ENCODE results near the gene TTC34. TPM values are rescaled to one million over a fixed set of nuclear protein-coding genes. Genes with fewer than 3 reads are reported as not detected.

Gene TTC34
- total RNA-seq, 1 experiment from 2014 or later, result 0.79 TPM

- Histone ChIP-seq H3K4me1 (no peaks in the 10 kb centered on the region), H3K4me3 (ENCODE audit: low read depth, low read length) (no peak overlapping the region), H3K27me3 (replicated peaks; ENCODE audit: control insufficient read depth, insufficient read depth, low read length) (no peaks in the 10 kb centered on the region), H3K36me3 (ENCODE audit: control insufficient read depth, insufficient read depth, low read length) (no peaks in the 10 kb centered on the region), H3K9me3 (no peaks in the 10 kb centered on the region)
- intact Hi-C loops (cut with micrococcal nuclease; ENCODE audit: unreplicated experiment), result no loop called here
- Mint-ChIP-seq H3K4me1 (ENCODE audit: low read depth, unreplicated experiment) (no peaks in the 10 kb centered on the region), H3K27ac (ENCODE audit: unreplicated experiment) (no peak overlapping the region), H3K4me3 (ENCODE audit: unreplicated experiment) (no peak overlapping the region), H3K9me3 (ENCODE audit: unreplicated experiment) (no peaks in the 10 kb centered on the region), H3K36me3 (ENCODE audit: insufficient read depth, unreplicated experiment) (peaks cover 5% of the 10 kb centered on the region), H3K27me3 (ENCODE audit: insufficient read depth, unreplicated experiment) (peaks cover 10% of the 10 kb centered on the region)
- ChIA-PET POLR2A (no interaction called here), CTCF (no interaction called here)
- TF ChIP-seq, protein P1, sequence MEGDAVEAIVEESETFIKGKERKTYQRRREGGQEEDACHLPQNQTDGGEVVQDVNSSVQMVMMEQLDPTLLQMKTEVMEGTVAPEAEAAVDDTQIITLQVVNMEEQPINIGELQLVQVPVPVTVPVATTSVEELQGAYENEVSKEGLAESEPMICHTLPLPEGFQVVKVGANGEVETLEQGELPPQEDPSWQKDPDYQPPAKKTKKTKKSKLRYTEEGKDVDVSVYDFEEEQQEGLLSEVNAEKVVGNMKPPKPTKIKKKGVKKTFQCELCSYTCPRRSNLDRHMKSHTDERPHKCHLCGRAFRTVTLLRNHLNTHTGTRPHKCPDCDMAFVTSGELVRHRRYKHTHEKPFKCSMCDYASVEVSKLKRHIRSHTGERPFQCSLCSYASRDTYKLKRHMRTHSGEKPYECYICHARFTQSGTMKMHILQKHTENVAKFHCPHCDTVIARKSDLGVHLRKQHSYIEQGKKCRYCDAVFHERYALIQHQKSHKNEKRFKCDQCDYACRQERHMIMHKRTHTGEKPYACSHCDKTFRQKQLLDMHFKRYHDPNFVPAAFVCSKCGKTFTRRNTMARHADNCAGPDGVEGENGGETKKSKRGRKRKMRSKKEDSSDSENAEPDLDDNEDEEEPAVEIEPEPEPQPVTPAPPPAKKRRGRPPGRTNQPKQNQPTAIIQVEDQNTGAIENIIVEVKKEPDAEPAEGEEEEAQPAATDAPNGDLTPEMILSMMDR (IDR thresholded peaks at IDR 0.05; ENCODE audit: insufficient read depth in 1 of 2, low read depth in 1 of 2, low read length in 1 of 2, severe bottlenecking in 1 of 2, unreplicated experiment in 1 of 2), result no peak
- no TSS peak for BruUV-seq (replicated peaks)
- DNase-seq, result no peak
These were observed 170.9 kb downstream of the TTC34 start for GRCh38 chr1:2630498-2631135.

GRCh38 chr1:2629627-2630497, 171.6 kb downstream of the TTC34 start:
- ChIA-PET POLR2A (no interaction called here), CTCF (no interaction called here)
- TF ChIP-seq, protein P1 (IDR thresholded peaks at IDR 0.05; ENCODE audit: insufficient read depth in 1 of 2, low read depth in 1 of 2, low read length in 1 of 2, severe bottlenecking in 1 of 2, unreplicated experiment in 1 of 2), result no peak
- intact Hi-C loops (cut with micrococcal nuclease; ENCODE audit: unreplicated experiment), result no loop called here
- Mint-ChIP-seq H3K36me3 (ENCODE audit: insufficient read depth, unreplicated experiment) (peaks cover 5% of the 10 kb centered on the region), H3K4me1 (ENCODE audit: low read depth, unreplicated experiment) (no peaks in the 10 kb centered on the region), H3K27ac (ENCODE audit: unreplicated experiment) (no peak overlapping the region), H3K9me3 (ENCODE audit: unreplicated experiment) (no peaks in the 10 kb centered on the region), H3K27me3 (ENCODE audit: insufficient read depth, unreplicated experiment) (peaks cover 10% of the 10 kb centered on the region), H3K4me3 (ENCODE audit: unreplicated experiment) (no peak overlapping the region)
- H3K9me3 ChIP-seq, result no peaks in the 10 kb centered on the region
- H3K27me3 ChIP-seq (replicated peaks; ENCODE audit: control insufficient read depth, insufficient read depth, low read length), result no peaks in the 10 kb centered on the region
- H3K36me3 ChIP-seq (ENCODE audit: control insufficient read depth, insufficient read depth, low read length), result no peaks in the 10 kb centered on the region
- H3K4me1 ChIP-seq, result no peaks in the 10 kb centered on the region
- no peak overlapping the region for H3K4me3 ChIP-seq (ENCODE audit: low read depth, low read length)
- DNase-seq, result no peak
- no TSS peak for BruUV-seq (replicated peaks)

DNA sequence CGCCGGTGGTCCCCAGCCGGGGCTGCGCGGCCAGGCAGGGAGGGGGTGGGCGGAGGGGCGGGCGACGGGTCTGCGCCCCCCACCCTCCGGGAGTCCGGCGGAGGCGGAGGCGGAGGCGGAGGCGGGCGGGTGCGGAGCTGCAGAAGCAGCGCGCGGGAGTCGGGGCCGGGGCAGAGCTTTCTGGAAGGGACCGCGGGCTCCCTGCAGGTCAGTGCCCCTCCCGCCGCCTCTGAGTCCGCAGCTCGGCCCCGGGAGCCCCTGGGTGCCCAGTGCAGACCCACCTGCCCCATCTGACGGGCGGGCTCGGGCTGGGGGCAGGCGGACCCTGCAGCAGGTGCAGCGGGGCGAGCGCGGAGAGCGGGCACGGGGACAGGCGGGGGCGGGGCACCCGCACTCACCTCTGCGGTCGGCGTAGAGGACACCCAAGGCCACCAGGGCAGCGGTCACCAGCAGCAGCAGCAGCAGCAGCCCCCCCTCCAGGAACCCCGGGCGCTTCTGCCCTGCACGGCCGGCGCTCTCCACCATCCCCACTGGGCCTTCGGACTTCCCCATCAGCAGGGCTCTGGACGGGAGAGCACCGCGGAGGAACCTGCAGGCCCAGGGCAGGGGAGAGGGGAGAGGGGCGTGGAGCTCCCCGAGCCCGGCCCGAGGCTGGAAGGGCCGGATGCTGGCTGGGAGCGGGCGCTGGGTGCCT, 172.4 kb downstream of the TTC34 start:
- ChIA-PET POLR2A (no interaction called here), CTCF (no interaction called here)
- H3K27me3 ChIP-seq (replicated peaks; ENCODE audit: control insufficient read depth, insufficient read depth, low read length), result no peaks in the 10 kb centered on the region

More for the DNA sequence above, 172.4 kb downstream of the TTC34 start:
- TF ChIP-seq, protein P1 (IDR thresholded peaks at IDR 0.05; ENCODE audit: insufficient read depth in 1 of 2, low read depth in 1 of 2, low read length in 1 of 2, severe bottlenecking in 1 of 2, unreplicated experiment in 1 of 2), result no peak
- DNase-seq, result peak in 1 of 2 experiments; percentile 22
- H3K4me1 Mint-ChIP-seq (ENCODE audit: low read depth, unreplicated experiment), result no peaks in the 10 kb centered on the region
- H3K36me3 Mint-ChIP-seq (ENCODE audit: insufficient read depth, unreplicated experiment), result peaks cover 5% of the 10 kb centered on the region
- intact Hi-C loops (cut with micrococcal nuclease; ENCODE audit: unreplicated experiment), result no loop called here
- Histone ChIP-seq H3K36me3 (ENCODE audit: control insufficient read depth, insufficient read depth, low read length) (no peaks in the 10 kb centered on the region), H3K9me3 (no peaks in the 10 kb centered on the region), H3K4me3 (ENCODE audit: low read depth, low read length) (peak overlapping the region; percentile 25), H3K4me1 (no peaks in the 10 kb centered on the region)
- peaks cover 10% of the 10 kb centered on the region for H3K27me3 Mint-ChIP-seq (ENCODE audit: insufficient read depth, unreplicated experiment)
- no TSS peak for BruUV-seq (replicated peaks)
- H3K4me3 Mint-ChIP-seq (ENCODE audit: unreplicated experiment), result no peak overlapping the region
- no peak overlapping the region for H3K27ac Mint-ChIP-seq (ENCODE audit: unreplicated experiment)
- no peaks in the 10 kb centered on the region for H3K9me3 Mint-ChIP-seq (ENCODE audit: unreplicated experiment)
